ENCODE data around the gene FGF14.

Gene FGF14

DNA sequence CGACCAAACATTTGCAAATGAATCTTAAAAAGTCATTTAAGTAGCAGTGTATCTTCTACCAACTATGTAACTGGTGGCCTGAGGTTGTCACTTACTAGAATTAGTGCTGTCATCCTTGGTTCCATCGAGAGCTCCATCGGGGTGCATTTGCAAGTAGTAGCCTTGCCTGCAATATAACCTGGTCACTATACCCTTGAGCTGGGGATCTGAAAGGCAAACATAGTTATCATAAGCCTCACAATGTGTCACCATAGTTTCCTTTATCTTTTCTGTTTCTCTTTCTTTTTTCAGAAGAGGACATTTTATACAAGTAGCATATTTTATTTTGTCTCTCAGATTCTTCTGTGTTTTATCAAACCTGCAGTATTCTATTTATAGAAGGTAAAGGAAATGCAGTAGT lies 526.8 kb downstream of the FGF14 start:
- Histone ChIP-seq H3K4me3 (ENCODE audit: insufficient read length, low read depth) (no peak overlapping the region), H3K27me3 (ENCODE audit: insufficient read depth, insufficient read length) (no peaks in the 10 kb centered on the region), H3K36me3 (ENCODE audit: insufficient read depth, insufficient read length, low read length) (no peaks in the 10 kb centered on the region), H3K4me1 (ENCODE audit: insufficient read depth, insufficient read length) (no peaks in the 10 kb centered on the region), H3K9me3 (ENCODE audit: insufficient read depth, low read length) (no peaks in the 10 kb centered on the region), H3K9ac (ENCODE audit: insufficient read length, low read depth) (no peak overlapping the region)
- DNase-seq (ENCODE audit: low read depth, low spot score) = no peak
- no peak for TF ChIP-seq ZNF274 (IDR thresholded peaks at IDR 0.05; ENCODE audit: low read depth, low read length)
- TF ChIP-seq SUZ12 (IDR thresholded peaks at IDR 0.05; ENCODE audit: extremely low read depth, insufficient read depth, insufficient read length) = no peak
- no peak for TF ChIP-seq YY1 (IDR thresholded peaks at IDR 0.05; ENCODE audit: insufficient read depth, insufficient read length)

DNA sequence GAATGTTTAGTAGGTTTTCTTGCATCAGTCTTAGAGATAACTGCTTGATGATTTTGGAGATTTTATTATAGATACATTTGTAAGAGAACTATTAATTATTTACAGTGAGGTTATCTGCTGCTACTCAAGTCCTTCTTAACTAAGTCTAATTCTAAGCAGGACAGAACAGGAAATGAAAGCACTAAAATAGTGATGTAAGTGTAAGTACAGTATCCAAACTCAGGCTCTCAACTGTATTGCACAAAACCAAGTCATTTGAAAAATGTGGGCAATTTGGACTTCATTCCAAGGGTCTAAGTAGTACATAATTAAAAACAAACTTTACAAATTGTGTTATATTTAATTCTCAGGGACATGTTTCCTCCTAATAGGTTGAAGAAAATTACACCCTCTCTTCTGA lies 532.3 kb downstream of the FGF14 start:
- H3K4me3 ChIP-seq (ENCODE audit: insufficient read length, low read depth) = no peak overlapping the region
- no peaks in the 10 kb centered on the region for H3K36me3 ChIP-seq (ENCODE audit: insufficient read depth, insufficient read length, low read length)
- DNase-seq (ENCODE audit: low read depth, low spot score) = no peak
- no peaks in the 10 kb centered on the region for H3K9me3 ChIP-seq (ENCODE audit: insufficient read depth, low read length)
- TF ChIP-seq SUZ12 (IDR thresholded peaks at IDR 0.05; ENCODE audit: extremely low read depth, insufficient read depth, insufficient read length) (no peak), YY1 (IDR thresholded peaks at IDR 0.05; ENCODE audit: insufficient read depth, insufficient read length) (no peak), ZNF274 (IDR thresholded peaks at IDR 0.05; ENCODE audit: low read depth, low read length) (no peak)
- no peaks in the 10 kb centered on the region for H3K27me3 ChIP-seq (ENCODE audit: insufficient read depth, insufficient read length)
- no peaks in the 10 kb centered on the region for H3K4me1 ChIP-seq (ENCODE audit: insufficient read depth, insufficient read length)
- H3K9ac ChIP-seq (ENCODE audit: insufficient read length, low read depth) = no peak overlapping the region

DNA sequence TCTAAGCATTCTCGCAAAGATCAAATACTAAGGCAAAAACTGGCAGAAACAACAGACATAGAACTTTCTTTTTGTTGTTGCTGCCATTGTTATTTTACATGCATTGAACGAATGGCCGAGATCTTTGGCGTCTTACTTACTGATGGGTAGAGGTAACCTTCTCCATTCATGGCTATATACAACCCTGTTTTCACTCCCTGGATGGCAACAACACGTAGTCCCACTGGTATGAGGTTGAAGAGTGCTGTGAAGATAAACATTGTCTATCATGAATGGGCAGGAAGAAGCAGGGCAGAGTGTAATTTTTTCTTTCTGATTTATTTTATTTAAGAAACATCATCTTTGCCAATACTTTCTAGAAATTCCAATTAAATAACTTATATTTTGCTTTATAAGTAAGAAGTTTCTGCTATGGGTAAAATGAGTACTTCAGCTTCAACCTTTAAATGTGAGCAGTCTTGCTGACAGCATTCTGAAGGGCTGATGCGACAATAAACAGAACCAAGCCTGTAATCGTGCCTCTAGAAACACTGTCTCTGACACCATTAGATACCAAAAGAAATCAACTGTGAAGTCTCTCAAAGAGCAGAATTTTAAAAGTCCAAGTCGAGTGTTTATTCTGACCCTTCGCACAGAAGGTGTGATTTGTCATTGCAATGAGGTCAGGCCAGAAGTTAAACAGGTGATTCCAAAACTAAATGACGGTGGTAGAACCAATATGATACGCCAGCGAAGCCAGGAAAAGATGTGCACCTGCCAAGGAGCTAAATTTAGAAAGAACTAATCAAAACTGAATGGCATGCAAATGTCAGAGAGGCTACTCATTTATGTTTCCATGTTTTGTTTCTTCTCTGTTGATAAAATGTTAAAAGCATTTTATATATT lies 533.0 kb downstream of the FGF14 start:
- no peaks in the 10 kb centered on the region for H3K4me1 ChIP-seq (ENCODE audit: insufficient read depth, insufficient read length)
- no peak for DNase-seq (ENCODE audit: low read depth, low spot score)
- H3K36me3 ChIP-seq (ENCODE audit: insufficient read depth, insufficient read length, low read length) = no peaks in the 10 kb centered on the region
- H3K4me3 ChIP-seq (ENCODE audit: insufficient read length, low read depth) = no peak overlapping the region
- no peaks in the 10 kb centered on the region for H3K9me3 ChIP-seq (ENCODE audit: insufficient read depth, low read length)
- no peak overlapping the region for H3K9ac ChIP-seq (ENCODE audit: insufficient read length, low read depth)
- TF ChIP-seq SUZ12 (IDR thresholded peaks at IDR 0.05; ENCODE audit: extremely low read depth, insufficient read depth, insufficient read length) = no peak
- TF ChIP-seq ZNF274 (IDR thresholded peaks at IDR 0.05; ENCODE audit: low read depth, low read length) = no peak
- TF ChIP-seq YY1 (IDR thresholded peaks at IDR 0.05; ENCODE audit: insufficient read depth, insufficient read length) = no peak
- H3K27me3 ChIP-seq (ENCODE audit: insufficient read depth, insufficient read length) = no peaks in the 10 kb centered on the region

DNA sequence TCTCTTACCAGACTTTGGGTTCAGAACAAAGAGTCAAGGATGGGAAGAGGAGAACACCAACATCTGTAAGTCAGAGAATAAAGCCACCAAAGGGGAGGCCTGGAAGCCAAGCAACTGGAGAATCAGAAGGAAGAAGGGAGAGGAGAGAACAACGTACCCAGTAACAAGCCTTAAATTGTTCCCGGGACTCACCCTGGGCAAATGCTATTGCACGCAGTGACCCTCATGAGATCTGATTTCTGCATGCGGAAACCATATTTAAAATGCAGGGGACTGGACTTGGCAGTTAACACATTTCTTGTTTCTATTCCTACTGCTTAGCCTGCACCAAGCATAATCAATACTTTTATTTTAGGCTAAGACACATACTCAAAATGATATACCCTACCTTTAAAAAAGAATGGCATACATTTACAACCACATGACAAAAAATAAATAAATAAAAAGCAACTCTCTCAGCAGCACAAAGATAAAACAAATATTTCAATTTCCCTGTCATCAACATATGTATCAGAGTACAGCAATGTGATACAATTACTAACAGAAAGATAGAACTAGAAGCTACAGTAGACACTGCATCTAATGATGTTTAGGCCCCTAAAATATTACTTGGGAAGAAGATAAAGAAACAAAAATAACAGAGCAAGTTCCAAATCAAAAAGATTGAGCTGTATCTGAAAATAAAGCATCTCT lies 534.8 kb downstream of the FGF14 start:
- Histone ChIP-seq H3K4me3 (ENCODE audit: insufficient read length, low read depth) (no peak overlapping the region), H3K4me1 (ENCODE audit: insufficient read depth, insufficient read length) (no peaks in the 10 kb centered on the region), H3K36me3 (ENCODE audit: insufficient read depth, insufficient read length, low read length) (no peaks in the 10 kb centered on the region), H3K27me3 (ENCODE audit: insufficient read depth, insufficient read length) (no peaks in the 10 kb centered on the region), H3K9ac (ENCODE audit: insufficient read length, low read depth) (no peak overlapping the region), H3K9me3 (ENCODE audit: insufficient read depth, low read length) (no peaks in the 10 kb centered on the region)
- no peak for DNase-seq (ENCODE audit: low read depth, low spot score)
- TF ChIP-seq SUZ12 (IDR thresholded peaks at IDR 0.05; ENCODE audit: extremely low read depth, insufficient read depth, insufficient read length) (no peak), ZNF274 (IDR thresholded peaks at IDR 0.05; ENCODE audit: low read depth, low read length) (no peak), YY1 (IDR thresholded peaks at IDR 0.05; ENCODE audit: insufficient read depth, insufficient read length) (no peak)

DNA sequence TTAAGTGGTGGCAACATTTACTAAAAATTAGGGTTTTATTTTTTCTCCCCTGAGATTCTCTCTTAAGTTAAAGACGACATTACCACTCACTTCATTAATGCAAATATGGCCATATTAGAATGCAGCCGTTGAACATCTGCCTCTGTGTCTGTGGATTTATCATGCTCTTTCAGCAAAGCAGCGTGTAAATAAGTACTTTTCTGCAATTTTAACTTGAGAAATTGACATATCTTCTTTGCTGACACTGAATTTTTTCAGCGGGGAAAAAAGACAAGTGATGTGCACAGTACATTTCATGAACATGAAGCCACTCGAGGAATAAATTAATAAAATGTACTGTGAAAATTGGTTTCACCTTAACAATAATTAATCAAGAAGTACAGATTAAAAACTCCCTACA lies 543.0 kb downstream of the FGF14 start:
- Histone ChIP-seq H3K4me1 (ENCODE audit: insufficient read depth, insufficient read length) (no peaks in the 10 kb centered on the region), H3K9ac (ENCODE audit: insufficient read length, low read depth) (no peak overlapping the region), H3K27me3 (ENCODE audit: insufficient read depth, insufficient read length) (no peaks in the 10 kb centered on the region), H3K4me3 (ENCODE audit: insufficient read length, low read depth) (no peak overlapping the region), H3K36me3 (ENCODE audit: insufficient read depth, insufficient read length, low read length) (no peaks in the 10 kb centered on the region), H3K9me3 (ENCODE audit: insufficient read depth, low read length) (no peaks in the 10 kb centered on the region)
- DNase-seq (ENCODE audit: low read depth, low spot score) = no peak
- no peak for TF ChIP-seq SUZ12 (IDR thresholded peaks at IDR 0.05; ENCODE audit: extremely low read depth, insufficient read depth, insufficient read length)
- TF ChIP-seq YY1 (IDR thresholded peaks at IDR 0.05; ENCODE audit: insufficient read depth, insufficient read length) = no peak
- no peak for TF ChIP-seq ZNF274 (IDR thresholded peaks at IDR 0.05; ENCODE audit: low read depth, low read length)

DNA sequence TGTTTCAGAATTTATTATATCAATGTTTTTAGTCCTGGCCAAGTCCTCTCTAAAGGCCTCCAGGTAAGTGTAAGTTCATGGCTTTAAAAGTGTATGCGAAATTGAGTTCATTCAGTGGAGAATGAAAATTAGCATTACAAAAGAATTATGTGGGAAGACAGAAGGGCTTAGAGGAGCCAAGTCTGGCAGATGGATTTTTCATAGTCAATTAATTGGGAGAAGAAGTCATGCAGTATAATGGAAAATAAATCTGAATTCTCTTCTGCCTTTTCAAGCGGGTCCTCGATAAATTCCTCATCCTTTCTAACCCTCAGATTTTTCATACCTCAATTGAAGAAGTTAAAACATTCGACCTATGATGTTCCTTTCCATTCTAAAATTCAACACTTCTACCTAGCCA lies 555.1 kb downstream of the FGF14 start:
- Histone ChIP-seq H3K9me3 (ENCODE audit: insufficient read depth, low read length) (no peaks in the 10 kb centered on the region), H3K27me3 (ENCODE audit: insufficient read depth, insufficient read length) (no peaks in the 10 kb centered on the region), H3K9ac (ENCODE audit: insufficient read length, low read depth) (no peak overlapping the region), H3K4me3 (ENCODE audit: insufficient read length, low read depth) (no peak overlapping the region), H3K4me1 (ENCODE audit: insufficient read depth, insufficient read length) (no peaks in the 10 kb centered on the region), H3K36me3 (ENCODE audit: insufficient read depth, insufficient read length, low read length) (no peaks in the 10 kb centered on the region)
- DNase-seq (ENCODE audit: low read depth, low spot score) = no peak
- TF ChIP-seq ZNF274 (IDR thresholded peaks at IDR 0.05; ENCODE audit: low read depth, low read length) = no peak
- TF ChIP-seq SUZ12 (IDR thresholded peaks at IDR 0.05; ENCODE audit: extremely low read depth, insufficient read depth, insufficient read length) = no peak
- no peak for TF ChIP-seq YY1 (IDR thresholded peaks at IDR 0.05; ENCODE audit: insufficient read depth, insufficient read length)

DNA sequence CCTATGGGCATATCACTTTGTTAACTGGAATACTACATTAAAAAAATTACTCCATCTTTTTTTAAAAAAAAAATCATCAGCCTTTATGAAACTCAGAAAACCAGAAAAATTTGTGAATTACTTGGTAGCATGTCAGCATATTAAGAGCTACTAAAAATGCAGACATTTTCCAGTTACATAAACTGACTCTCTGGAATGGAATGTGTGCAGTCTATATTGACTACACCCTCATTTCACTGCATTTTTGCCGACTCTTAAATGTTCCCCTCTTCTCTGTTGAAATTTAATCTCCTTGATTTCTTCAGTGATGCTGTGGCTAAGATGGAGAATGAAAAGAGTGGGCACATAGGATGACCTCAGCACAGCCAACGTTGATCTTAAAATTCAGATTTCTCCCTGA lies 555.6 kb downstream of the FGF14 start:
- H3K4me1 ChIP-seq (ENCODE audit: insufficient read depth, insufficient read length) = no peaks in the 10 kb centered on the region
- H3K27me3 ChIP-seq (ENCODE audit: insufficient read depth, insufficient read length) = no peaks in the 10 kb centered on the region
- no peak overlapping the region for H3K4me3 ChIP-seq (ENCODE audit: insufficient read length, low read depth)
- no peaks in the 10 kb centered on the region for H3K36me3 ChIP-seq (ENCODE audit: insufficient read depth, insufficient read length, low read length)
- no peaks in the 10 kb centered on the region for H3K9me3 ChIP-seq (ENCODE audit: insufficient read depth, low read length)
- no peak for DNase-seq (ENCODE audit: low read depth, low spot score)
- TF ChIP-seq ZNF274 (IDR thresholded peaks at IDR 0.05; ENCODE audit: low read depth, low read length) = no peak
- no peak for TF ChIP-seq YY1 (IDR thresholded peaks at IDR 0.05; ENCODE audit: insufficient read depth, insufficient read length)
- no peak for TF ChIP-seq SUZ12 (IDR thresholded peaks at IDR 0.05; ENCODE audit: extremely low read depth, insufficient read depth, insufficient read length)
- H3K9ac ChIP-seq (ENCODE audit: insufficient read length, low read depth) = no peak overlapping the region
